GM18951 (cell line): ENCODE data around the gene SPEM3.

Source experiments
- POLR2A ChIP-seq: IDR thresholded peaks from 4 replicates; pipeline ENCODE4 v1.6.1; 2011; ENCODE audit warnings: mild to moderate bottlenecking; ENCODE audit not compliant: insufficient read length, insufficient read depth; ENCODE audit errors: extremely low read depth
- in situ Hi-C: fragments of 300-500 bp; cut with MboI; formaldehyde crosslinking; loops from one replicate; pipeline ENCODE4 v1.12.0; 2022; ENCODE audit warnings: low sequenced_read_pairs, mixed read lengths, inconsistent platforms; ENCODE audit not compliant: unreplicated experiment

SPEM3 gene

GRCh38 chr17:7392696-7393612 is 35.7 kb upstream of the SPEM3 start:
- in situ Hi-C loops: no loop called here
- no peak for TF ChIP-seq POLR2A

GRCh38 chr17:7393613-7394451 is 34.8 kb upstream of the SPEM3 start:
- in situ Hi-C loops: no loop called here

GRCh38 chr17:7394452-7395191 is 34.0 kb upstream of the SPEM3 start, which contains the start of gene PLSCR3:
Gene PLSCR3 (minus strand): TSS chr17:7394525. CDS start chr17:7394110, 415 bp downstream.
- in situ Hi-C loops: no loop called here
- TF ChIP-seq POLR2A: peak; percentile 90

More at GRCh38 chr17:7393613-7394451, 34.8 kb upstream of the SPEM3 start:
- TF ChIP-seq POLR2A: no peak

GRCh38 chr17:7396147-7396546 is 32.5 kb upstream of the SPEM3 start:
- TF ChIP-seq POLR2A: no peak
- in situ Hi-C loops: no loop called here

- no peak for TF ChIP-seq POLR2A
- in situ Hi-C loops: no loop called here
Measured at GRCh38 chr17:7398612-7399011, 30.0 kb upstream of the SPEM3 start.

GRCh38 chr17:7403043-7403726 is 25.5 kb upstream of the SPEM3 start:
- in situ Hi-C loops: no loop called here
- TF ChIP-seq POLR2A: no peak

GRCh38 chr17:7403727-7403976 is 25.0 kb upstream of the SPEM3 start:
- in situ Hi-C loops: no loop called here
- TF ChIP-seq POLR2A: no peak

GRCh38 chr17:7403977-7404736 is 24.5 kb upstream of the SPEM3 start, which contains the start of gene TMEM256:
Gene TMEM256 (minus strand): TSS chr17:7404097. CDS start chr17:7404084, 13 bp downstream.
- in situ Hi-C loops: no loop called here
- peak; percentile 95 for TF ChIP-seq POLR2A

GRCh38 chr17:7404737-7405349 is 23.8 kb upstream of the SPEM3 start:
- in situ Hi-C loops: no loop called here
- no peak for TF ChIP-seq POLR2A

- in situ Hi-C loops: no loop called here
- no peak for TF ChIP-seq POLR2A
Measured at GRCh38 chr17:7405350-7406234, 23.1 kb upstream of the SPEM3 start.
